Measurements from ENCODE around the gene MNT.

MNT gene

GRCh38 chr17:2380226-2380922, 20.5 kb downstream of the MNT start:
- DNase-seq, result no peak

DNA sequence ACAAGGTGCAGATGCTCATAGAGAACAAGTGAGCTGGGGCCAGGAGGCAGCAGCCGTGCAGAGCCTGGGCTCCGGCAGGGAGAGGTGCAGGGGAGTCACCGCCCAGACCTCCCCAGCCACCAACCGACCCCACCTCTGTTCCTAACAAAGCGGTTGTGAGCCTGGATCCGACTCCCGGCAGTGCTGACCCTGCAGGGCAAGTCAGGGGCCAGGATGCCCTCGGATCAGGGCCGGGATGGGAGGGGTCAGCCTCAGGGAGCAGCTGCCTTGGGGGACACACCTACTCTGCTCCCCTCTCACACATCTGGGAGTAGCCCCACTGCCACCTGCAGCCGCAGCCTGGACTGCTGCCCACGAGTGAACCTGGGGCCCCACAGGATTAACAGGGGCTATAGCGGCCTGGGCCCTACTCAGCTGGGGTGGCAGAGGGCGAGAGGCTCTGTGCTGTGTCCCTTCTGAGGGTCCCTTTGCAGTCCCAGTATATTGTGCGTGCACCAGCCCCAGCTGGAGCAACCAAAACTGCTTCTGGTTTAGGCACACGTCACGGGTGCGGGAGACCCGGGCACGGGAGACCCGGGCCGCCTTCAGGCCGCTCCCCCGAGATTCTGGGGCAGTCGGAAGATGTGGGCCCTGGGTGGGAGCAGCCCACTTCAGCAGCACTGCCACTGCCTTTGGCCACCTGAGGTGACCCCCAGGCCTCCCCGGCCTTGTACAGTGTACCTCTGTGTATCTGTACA, 21.2 kb downstream of the MNT start:
- no peak for DNase-seq

DNA sequence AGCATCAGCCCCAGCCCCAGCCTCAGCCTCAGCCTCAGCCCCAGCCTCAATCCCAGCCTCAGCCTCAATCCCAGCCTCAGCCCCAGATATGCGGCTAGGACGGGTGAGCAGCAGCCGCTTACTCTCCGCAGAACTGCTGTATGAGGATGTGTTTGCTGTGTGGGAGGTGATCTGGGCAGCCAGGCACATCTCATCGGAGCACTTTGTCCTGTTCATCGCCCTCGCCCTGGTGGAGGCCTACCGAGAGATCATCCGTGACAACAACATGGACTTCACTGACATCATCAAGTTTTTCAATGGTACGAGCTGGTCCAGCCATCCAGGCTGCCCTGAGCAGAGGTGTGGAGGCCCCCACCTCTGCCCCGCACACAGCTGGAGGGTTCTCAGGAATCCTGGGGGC, 22.0 kb downstream of the MNT start:
- no peak for DNase-seq

- no peak for DNase-seq
These were observed 23.2 kb downstream of the MNT start for GRCh38 chr17:2377659-2378058.

DNA sequence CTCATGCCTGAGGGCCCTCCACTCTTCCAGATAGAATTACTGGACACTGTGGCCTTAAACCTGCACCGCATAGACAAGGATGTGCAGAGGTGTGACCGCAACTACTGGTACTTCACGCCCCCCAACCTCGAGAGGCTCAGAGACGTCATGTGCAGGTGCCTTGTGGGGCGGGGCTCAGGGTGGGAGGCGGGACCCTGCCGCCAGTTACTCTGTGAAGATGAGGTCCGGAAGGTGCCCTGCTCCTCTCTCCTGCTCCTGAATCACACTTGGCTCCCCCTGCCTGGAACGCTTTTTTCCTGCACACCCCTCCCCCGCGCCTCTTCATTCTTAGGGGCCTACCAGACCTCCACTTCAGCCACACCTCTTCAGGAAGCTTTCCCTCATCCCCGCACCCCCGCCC, 24.8 kb downstream of the MNT start:
- DNase-seq, result no peak

DNA sequence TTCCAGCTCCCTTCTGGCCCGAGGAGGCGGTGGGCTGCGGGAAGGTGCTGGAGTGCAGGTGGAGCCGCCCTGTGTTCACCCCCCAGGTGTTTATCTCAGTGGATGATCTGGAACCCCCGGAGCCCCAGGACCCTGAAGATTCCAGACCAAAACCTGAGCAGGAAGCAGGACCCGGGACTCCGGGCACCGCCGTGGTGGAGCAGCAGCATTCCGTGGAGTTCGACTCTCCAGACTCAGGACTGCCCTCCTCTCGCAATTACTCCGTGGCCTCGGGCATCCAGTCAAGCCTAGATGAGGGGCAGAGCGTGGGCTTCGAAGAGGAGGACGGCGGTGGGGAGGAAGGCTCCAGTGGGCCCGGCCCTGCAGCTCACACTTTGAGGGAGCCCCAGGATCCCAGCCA, 25.5 kb downstream of the MNT start:
- DNase-seq, result no peak

DNA sequence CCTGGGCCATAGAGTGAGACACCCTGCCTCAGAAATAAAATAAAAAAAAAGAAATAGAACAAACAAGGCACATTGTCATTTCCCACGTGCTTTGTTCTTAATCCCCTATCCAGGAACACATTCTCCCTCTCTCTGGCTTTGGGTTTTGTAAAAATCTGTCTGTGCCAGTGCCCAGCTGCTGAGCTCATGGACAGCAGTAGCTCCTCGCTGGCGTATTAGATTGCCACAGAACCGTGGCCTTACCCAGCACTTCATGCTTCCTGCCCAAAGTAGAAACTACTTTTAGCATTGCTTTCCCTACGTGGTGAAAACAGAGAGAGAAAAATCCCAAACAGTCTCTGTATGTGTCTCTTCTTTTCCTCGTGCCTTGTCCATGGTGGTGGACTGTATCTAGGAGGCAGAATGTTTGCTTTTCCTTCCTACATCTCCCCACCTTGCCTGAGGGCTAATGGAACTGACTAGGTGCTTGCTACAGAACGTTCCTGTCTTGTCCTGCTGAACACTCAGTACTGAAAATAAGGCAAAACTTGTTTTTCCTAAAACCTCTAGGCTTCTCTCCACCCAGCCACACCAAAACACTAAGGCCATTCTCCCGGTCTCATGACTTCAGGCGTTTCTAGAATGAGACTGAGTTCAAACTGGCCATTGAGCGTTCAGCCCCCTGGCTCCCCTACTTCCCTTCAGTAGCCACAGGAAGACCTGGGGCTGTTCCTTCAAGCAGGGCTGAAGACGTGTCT, 26.1 kb downstream of the MNT start:
- no peak for DNase-seq

- DNase-seq, result no peak
These were observed 27.7 kb downstream of the MNT start for GRCh38 chr17:2373179-2373578.

DNA sequence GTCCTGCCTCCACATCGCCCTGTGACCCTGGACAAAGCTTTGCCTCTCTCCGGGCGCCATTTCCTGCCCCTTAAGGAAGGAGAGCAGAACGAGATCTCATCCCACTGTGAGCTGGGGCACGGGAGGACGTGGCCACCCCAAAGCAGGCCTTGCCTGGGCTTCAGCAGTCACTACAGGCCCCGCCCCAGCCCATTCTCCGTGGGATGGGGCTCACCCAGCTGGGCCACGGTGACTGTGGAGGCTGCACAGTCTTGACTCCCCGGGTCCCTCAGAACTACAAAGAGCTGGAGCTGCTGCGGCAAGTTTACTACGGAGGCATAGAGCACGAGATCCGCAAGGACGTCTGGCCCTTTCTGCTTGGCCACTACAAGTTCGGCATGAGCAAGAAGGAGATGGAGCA, 28.2 kb downstream of the MNT start:
- no peak for DNase-seq

GRCh38 chr17:2372180-2372579, 28.7 kb downstream of the MNT start:
- no peak for DNase-seq

- DNase-seq, result no peak
These were observed 29.4 kb downstream of the MNT start for GRCh38 chr17:2371183-2372130.

- DNase-seq, result no peak
These were observed 30.7 kb downstream of the MNT start for GRCh38 chr17:2370211-2370589.

GRCh38 chr17:2369551-2370210, 31.2 kb downstream of the MNT start:
- DNase-seq, result peak in 1 of 2 experiments; percentile 20

DNA sequence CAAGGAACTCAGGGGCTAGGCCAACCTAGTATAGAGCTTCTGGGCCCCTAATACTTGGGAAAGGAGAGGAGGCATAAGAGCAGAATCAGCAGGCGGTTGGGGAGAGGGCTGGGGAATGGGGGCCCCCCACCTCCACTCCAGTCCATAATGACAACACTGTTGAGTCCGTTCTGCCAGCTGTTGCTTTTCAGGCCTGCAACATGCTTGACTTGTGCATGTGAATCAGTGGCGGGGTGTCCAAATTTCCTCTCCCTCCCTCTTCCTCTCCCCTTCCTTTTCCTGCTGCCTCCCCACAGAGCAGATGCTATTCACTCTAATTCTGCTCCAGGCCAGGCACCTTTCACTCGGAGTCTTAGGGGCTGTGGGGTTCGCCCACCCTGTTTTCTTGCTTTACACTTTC, 31.8 kb downstream of the MNT start:
- DNase-seq, result no peak

- DNase-seq, result no peak
These were observed 32.5 kb downstream of the MNT start for GRCh38 chr17:2368359-2368758.

GRCh38 chr17:2366747-2367494, 33.9 kb downstream of the MNT start:
- DNase-seq, result peak in 1 of 2 experiments; percentile 22

- no peak for DNase-seq
These were observed 35.7 kb downstream of the MNT start for GRCh38 chr17:2365132-2365531.

DNA sequence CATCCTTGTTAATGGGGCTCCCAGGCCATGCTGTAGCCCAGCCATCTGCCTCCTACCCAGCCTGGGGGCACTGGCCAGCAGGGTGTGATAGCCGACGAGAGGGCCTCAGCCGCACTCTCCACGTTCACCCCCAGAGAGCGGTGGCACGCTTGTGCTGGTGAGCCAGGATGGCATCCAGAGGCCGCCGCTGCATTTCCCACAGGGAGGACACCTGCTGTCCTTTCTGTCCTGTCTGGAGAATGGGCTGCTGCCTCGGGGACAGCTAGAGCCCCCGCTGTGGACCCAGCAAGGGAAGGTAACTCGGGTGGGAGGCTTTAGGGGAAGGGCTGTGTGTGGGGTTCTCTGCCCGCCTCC, 36.1 kb downstream of the MNT start:
- no peak for DNase-seq

- no peak for DNase-seq
These were observed 36.8 kb downstream of the MNT start for GRCh38 chr17:2363851-2364762.

GRCh38 chr17:2363318-2363717, 37.5 kb downstream of the MNT start:
- no peak for DNase-seq

DNA sequence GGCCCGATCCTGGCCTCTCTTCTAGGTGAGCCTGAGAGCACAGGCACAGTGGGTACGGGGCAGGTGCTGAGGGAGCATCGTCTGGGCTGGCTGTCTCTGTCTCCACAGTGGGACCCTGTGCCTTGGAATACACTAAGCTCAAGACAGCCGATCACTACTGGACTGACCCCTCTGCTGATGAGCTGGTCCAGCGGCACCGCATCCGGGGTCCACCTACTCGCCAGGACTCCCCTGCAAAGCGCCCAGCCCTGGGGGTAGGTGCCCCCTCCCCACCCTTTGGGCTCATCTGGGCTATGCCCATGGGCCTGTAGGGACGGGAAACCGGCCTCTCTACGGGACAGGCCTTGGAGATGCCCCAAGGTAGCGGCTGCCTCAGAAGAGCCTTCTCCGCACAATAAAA, 38.0 kb downstream of the MNT start:
- DNase-seq, result no peak
